Caco-2 (cell line): ENCODE measurements around the gene ZNF230. TPM values are rescaled to one million over a fixed set of nuclear protein-coding genes. Genes with fewer than 3 reads are reported as not detected.
A peak's percentile ranks its signal among the peaks of the same experiment; 100 is the strongest.

Experiments used
- BruUV-seq: library from RNA; stranded (reverse); fragments of 400-500 nt; replicated peaks from 2 replicates; lab custom pipeline; 2021; lab: Mats Ljungman, UMichigan
- CTCF ChIA-PET: fragments of 300-600 bp; sonication (Branson Sonifier 250); formaldehyde crosslinking; loops from one replicate; lab custom pipeline; 2022; ENCODE audit warnings: antibody characterized with exemption; lab: Charles Lee
- POLR2A ChIA-PET: fragments of 300-600 bp; sonication (Branson Sonifier 250); formaldehyde crosslinking; loops from one replicate; lab custom pipeline; 2022; ENCODE audit warnings: antibody characterized with exemption; lab: Charles Lee
- DNase-seq, 2 experiments: peaks; one replicate each; pipeline versions ENCODE4 v3.0.0 to v3.0.0-alpha.2; 2020 to 2022
- H3K27me3 ChIP-seq: replicated peaks from 2 replicates; pipeline ENCODE4 v1.6.0; 2011; ENCODE audit warnings: low read length; ENCODE audit not compliant: control insufficient read depth, insufficient read depth
- H3K36me3 ChIP-seq: 2 replicates; pipeline ENCODE4 v1.5.1; 2011; ENCODE audit warnings: low read length; ENCODE audit not compliant: control insufficient read depth, insufficient read depth
- H3K4me1 ChIP-seq: fragments of 250-450 bp; sonication (Bioruptor Pico); 2 replicates; pipeline ENCODE4 v1.5.1; 2020; ENCODE audit warnings: mild to moderate bottlenecking
- H3K4me3 ChIP-seq: 2 replicates; pipeline ENCODE4 v1.5.1; 2011; ENCODE audit warnings: low read depth, mild to moderate bottlenecking, control low read depth, low read length
- H3K9me3 ChIP-seq: fragments of 250-450 bp; sonication (Bioruptor Pico); 2 replicates; pipeline ENCODE4 v1.5.1; 2020; ENCODE audit warnings: mild to moderate bottlenecking, moderate library complexity
- H3K27ac Mint-ChIP-seq: one replicate; pipeline ENCODE4 v1.8.0; 2022; ENCODE audit warnings: mixed read lengths; ENCODE audit not compliant: unreplicated experiment
- H3K27me3 Mint-ChIP-seq: one replicate; pipeline ENCODE4 v1.8.0; 2022; ENCODE audit warnings: mixed read lengths; ENCODE audit not compliant: insufficient read depth, unreplicated experiment
- H3K36me3 Mint-ChIP-seq: one replicate; pipeline ENCODE4 v1.8.0; 2022; ENCODE audit warnings: mild to moderate bottlenecking, mixed read lengths; ENCODE audit not compliant: insufficient read depth, unreplicated experiment
- H3K4me1 Mint-ChIP-seq: one replicate; pipeline ENCODE4 v1.8.0; 2022; ENCODE audit warnings: low read depth, mixed read lengths; ENCODE audit not compliant: unreplicated experiment
- H3K4me3 Mint-ChIP-seq: one replicate; pipeline ENCODE4 v1.8.0; 2022; ENCODE audit warnings: mild to moderate bottlenecking, moderate library complexity, mixed read lengths; ENCODE audit not compliant: unreplicated experiment
- H3K9me3 Mint-ChIP-seq: one replicate; pipeline ENCODE4 v1.8.0; 2022; ENCODE audit warnings: mixed read lengths; ENCODE audit not compliant: unreplicated experiment
- intact Hi-C: fragments of 100-400 bp; cut with micrococcal nuclease; formaldehyde crosslinking; loops from one replicate; pipeline ENCODE4 v1.10.0; 2022; ENCODE audit not compliant: unreplicated experiment
- total RNA-seq: library from RNA; stranded (reverse); gene quantifications from 2 replicates; pipeline ENCODE4 v1.2.3, GENCODE V29; 2022
- TF ChIP-seq, protein P1 (sequence below), 2 experiments: fragments of 200-600 bp in 1 of 2; IDR thresholded peaks; 1 replicate in 1 of 2; 2 replicates in 1 of 2; pipeline versions ENCODE4 v1.5.1 to v1.8.0; 2011 to 2022; ENCODE audit warnings: antibody characterized with exemption in 1 of 2, control low read depth in 1 of 2, inconsistent platforms in 1 of 2, low read depth in 1 of 2, low read length in 1 of 2, mild to moderate bottlenecking in 1 of 2, moderate library complexity in 1 of 2; ENCODE audit not compliant: insufficient read depth in 1 of 2, severe bottlenecking in 1 of 2, unreplicated experiment in 1 of 2

ZNF230 gene
- total RNA-seq, 1 experiment from 2014 or later, result 5.1 TPM

DNA sequence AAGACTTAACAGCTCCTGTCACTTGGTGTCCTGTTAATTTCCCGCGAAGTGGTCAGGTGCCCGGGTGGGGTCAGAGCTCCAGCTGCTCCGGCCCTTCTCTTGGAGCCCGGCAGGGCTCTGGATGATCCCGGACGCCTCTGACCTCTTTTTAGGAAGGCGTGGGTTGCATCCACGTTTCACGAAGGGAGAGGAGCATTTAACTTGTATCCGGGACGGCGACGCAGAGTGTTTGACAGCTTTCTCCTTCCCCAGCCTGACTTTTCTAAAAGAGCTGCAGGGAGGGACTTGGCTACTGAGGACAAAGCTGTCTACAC is 18.1 kb upstream of the ZNF230 start:
- no peaks in the 10 kb centered on the region for H3K9me3 ChIP-seq
- H3K36me3 ChIP-seq, result no peaks in the 10 kb centered on the region; the same call in 1 of the 2 replicates
- Mint-ChIP-seq H3K4me1 (no peaks in the 10 kb centered on the region), H3K9me3 (no peaks in the 10 kb centered on the region), H3K4me3 (peak overlapping the region; percentile 99), H3K27me3 (no peaks in the 10 kb centered on the region), H3K27ac (peak overlapping the region; percentile 95), H3K36me3 (peaks cover 3% of the 10 kb centered on the region)
- BruUV-seq, result TSS peak; percentile 67
- H3K27me3 ChIP-seq, result no peaks in the 10 kb centered on the region
- TF ChIP-seq, protein P1, sequence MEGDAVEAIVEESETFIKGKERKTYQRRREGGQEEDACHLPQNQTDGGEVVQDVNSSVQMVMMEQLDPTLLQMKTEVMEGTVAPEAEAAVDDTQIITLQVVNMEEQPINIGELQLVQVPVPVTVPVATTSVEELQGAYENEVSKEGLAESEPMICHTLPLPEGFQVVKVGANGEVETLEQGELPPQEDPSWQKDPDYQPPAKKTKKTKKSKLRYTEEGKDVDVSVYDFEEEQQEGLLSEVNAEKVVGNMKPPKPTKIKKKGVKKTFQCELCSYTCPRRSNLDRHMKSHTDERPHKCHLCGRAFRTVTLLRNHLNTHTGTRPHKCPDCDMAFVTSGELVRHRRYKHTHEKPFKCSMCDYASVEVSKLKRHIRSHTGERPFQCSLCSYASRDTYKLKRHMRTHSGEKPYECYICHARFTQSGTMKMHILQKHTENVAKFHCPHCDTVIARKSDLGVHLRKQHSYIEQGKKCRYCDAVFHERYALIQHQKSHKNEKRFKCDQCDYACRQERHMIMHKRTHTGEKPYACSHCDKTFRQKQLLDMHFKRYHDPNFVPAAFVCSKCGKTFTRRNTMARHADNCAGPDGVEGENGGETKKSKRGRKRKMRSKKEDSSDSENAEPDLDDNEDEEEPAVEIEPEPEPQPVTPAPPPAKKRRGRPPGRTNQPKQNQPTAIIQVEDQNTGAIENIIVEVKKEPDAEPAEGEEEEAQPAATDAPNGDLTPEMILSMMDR (IDR thresholded peaks at IDR 0.05; ENCODE audit: insufficient read depth in 1 of 2, low read depth in 1 of 2, low read length in 1 of 2, severe bottlenecking in 1 of 2, unreplicated experiment in 1 of 2), result no peak
- H3K4me1 ChIP-seq, result no peaks in the 10 kb centered on the region
- DNase-seq, result no peak
- ChIA-PET POLR2A (interaction anchor here (0.5 to 0.7 kb wide), 2 partner anchors 19 to 33 kb away, joined by 3 read pairs; partner anchors contain the start of gene ZNF221), CTCF (no interaction called here)
- intact Hi-C loops, result loop anchor here (1.0 to 10.0 kb wide), 7 partner anchors 18 to 180 kb away; partner anchors contain the start of genes ZNF221, ZNF225, ZNF226 and ZNF230
- H3K4me3 ChIP-seq, result peak overlapping the region; percentile 98

DNA sequence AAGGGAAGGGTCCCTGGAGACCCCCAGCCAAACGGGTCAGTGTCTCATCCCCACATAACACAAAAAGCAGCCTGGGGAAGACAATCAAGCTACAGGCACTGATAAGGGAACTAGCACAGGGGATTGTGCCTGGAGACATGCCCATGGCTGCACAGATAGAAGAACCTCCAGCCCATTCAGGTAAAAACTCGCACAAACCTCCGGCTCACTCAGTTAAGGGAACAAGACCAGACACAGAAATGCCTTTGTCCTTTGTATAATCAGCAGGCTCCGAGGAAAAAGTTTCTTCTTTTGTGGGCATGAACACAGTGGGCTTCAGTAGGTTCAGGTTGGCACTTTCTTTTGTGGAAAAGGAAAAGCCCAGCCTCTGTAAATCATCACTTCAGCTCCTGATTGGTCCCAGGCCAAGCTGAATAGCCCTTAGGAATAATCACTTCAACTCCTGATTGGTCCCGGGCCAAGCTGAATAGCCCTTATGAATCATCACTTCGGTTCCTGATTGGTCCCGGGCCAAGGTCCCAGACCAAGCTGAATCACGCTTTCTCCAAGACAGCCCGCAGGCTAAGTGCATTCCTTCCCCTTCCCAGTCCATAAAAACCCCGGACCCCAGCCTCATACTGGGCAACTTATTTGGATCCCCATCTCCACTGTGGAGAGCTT is 5.0 kb upstream of the ZNF230 start:
- H3K36me3 Mint-ChIP-seq, result peaks cover 13% of the 10 kb centered on the region
- no peak overlapping the region for H3K4me3 Mint-ChIP-seq
- ChIA-PET CTCF (interaction anchor here (0.6 kb wide), 1 partner anchor 92 kb away, joined by 3 read pairs; no protein-coding TSS in a partner anchor), POLR2A (no interaction called here)
- H3K36me3 ChIP-seq, result no peaks in the 10 kb centered on the region; the same call in 1 of the 2 replicates
- H3K4me1 ChIP-seq, result no peaks in the 10 kb centered on the region
- intact Hi-C loops, result no loop called here
- H3K27me3 ChIP-seq, result no peaks in the 10 kb centered on the region
- no peaks in the 10 kb centered on the region for H3K9me3 ChIP-seq
- H3K4me3 ChIP-seq, result no peak overlapping the region
- DNase-seq, result no peak
- no peaks in the 10 kb centered on the region for H3K27me3 Mint-ChIP-seq
- no TSS peak for BruUV-seq
- no peak overlapping the region for H3K27ac Mint-ChIP-seq
- TF ChIP-seq, protein P1 (IDR thresholded peaks at IDR 0.05; ENCODE audit: insufficient read depth in 1 of 2, low read depth in 1 of 2, low read length in 1 of 2, severe bottlenecking in 1 of 2, unreplicated experiment in 1 of 2), result no peak
- peaks cover 10% of the 10 kb centered on the region for H3K9me3 Mint-ChIP-seq
- peaks cover 8% of the 10 kb centered on the region for H3K4me1 Mint-ChIP-seq

DNA sequence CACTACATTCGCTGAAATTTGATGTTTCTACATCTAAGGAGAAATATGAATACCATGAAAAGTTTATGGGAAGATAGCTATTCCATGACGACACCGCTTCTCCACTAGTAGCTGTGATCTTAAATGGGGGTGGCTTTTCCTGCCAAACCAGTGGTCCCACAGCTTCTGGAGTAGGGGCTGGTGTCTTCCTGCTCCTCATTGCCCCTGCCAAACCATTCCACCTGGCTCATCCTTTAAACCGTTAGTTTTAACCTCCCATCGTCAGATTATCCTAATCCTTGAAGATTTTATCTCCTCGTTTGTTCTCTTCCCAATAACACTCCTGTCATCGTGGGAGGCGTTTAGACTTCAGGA is 568 bp upstream of the ZNF230 start:
- peak in 1 of 2 experiments; percentile 3 for DNase-seq
- Histone ChIP-seq H3K27me3 (no peaks in the 10 kb centered on the region), H3K9me3 (no peaks in the 10 kb centered on the region; the same call in 1 of the 2 replicates), H3K4me1 (no peaks in the 10 kb centered on the region; the same call in 1 of the 2 replicates), H3K36me3 (no peaks in the 10 kb centered on the region), H3K4me3 (peak overlapping the region; percentile 50)
- Mint-ChIP-seq H3K36me3 (peaks cover 16% of the 10 kb centered on the region), H3K9me3 (peaks cover 18% of the 10 kb centered on the region), H3K27me3 (no peaks in the 10 kb centered on the region), H3K4me1 (peaks cover 15% of the 10 kb centered on the region), H3K4me3 (peak overlapping the region; percentile 89), H3K27ac (peak overlapping the region; percentile 91)
- CTCF ChIA-PET, result no interaction called here
- POLR2A ChIA-PET, result no interaction called here
- TSS peak; percentile 85 for BruUV-seq
- intact Hi-C loops, result loop anchor here (1.0 to 2.0 kb wide), 5 partner anchors 18 to 70 kb away; partner anchors contain the start of genes ZNF155, ZNF221, ZNF284 and ZNF45
- TF ChIP-seq, protein P1 (IDR thresholded peaks at IDR 0.05; ENCODE audit: insufficient read depth in 1 of 2, low read depth in 1 of 2, low read length in 1 of 2, severe bottlenecking in 1 of 2, unreplicated experiment in 1 of 2), result no peak
